NCI-H460 (cell line): Measurements from ENCODE around the gene PDIA3. TPM values are rescaled to one million over a fixed set of nuclear protein-coding genes. Genes with fewer than 3 reads are reported as not detected.
"Not testable (repeated sequence)": the region's sequence is repeated elsewhere in the genome, so short reads cannot be mapped to it uniquely, and the experiment has no call there.

ENCODE experiments used
- DNase-seq: peaks from one replicate; pipeline ENCODE4 v3.0.0-alpha.2; 2016; ENCODE audit warnings: low read depth; ENCODE audit errors: extremely low read depth
- small RNA-seq, 2 experiments: library from RNA; depleted of rRNA; stranded (forward); fragments of <200 nt; gene quantifications; one replicate each; pipeline ENCODE3, GENCODE V24; 2014
- total RNA-seq: library from RNA; depleted of rRNA; stranded (reverse); fragments of >200 nt; shearing (Covaris generic); gene quantifications from 2 replicates; pipeline ENCODE4 v1.2.3, GENCODE V29; 2014; rRNA removed

Gene PDIA3
- total RNA-seq, 1 experiment from 2014 or later = 370 TPM

DNA sequence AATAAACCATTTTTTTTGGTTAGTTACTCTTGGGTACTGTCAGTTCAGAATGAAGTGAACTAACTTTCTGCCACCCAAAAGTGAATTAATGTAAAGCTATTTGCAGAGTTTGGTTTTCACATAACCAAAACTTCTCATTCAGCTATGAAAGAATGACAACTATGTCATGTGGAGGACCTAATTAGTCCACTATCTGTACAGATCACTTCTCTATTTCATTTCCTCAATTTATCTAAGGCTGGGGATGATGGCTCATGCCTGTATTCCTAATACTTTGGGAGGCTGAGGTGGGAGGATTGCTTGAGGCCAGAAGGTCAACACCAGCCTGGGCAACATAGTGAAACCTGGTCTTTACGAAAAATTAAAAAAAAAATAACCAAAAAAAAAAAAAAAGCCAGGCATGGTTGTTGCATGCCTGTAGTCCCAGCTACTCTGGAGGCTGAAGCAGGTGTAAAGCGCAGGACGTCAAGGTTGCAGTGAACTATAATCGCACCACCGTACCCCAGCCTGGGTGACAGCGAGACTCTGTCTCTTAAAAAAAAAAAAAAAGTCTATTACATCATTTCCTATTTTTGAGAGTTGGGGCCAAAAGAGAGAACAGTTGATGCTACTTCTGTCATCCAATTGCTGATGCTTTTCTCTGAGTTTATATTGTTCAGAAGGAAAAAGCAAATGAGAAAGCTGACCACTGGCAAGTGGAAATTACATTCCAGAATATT is 62.9 kb downstream of the PDIA3 start:
- DNase-seq = no peak

DNA sequence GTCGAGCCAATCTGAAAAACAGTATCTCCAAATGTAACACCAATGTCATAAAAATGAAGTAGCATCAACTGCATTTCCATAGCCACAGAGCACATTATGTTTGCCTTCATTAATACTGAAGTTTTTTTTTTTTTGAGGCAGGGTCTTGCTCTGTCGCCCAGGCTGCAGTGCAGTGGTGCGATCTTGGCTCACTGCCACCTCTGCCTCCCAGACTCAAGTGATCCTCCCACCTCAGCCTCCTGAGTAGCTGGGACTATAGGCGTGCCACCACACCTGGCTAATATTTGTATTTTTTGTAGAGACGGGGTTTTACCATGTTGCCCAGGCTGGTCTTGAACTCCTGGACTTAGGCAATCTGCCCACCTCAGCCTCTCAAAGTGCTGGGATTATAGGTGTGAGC is 68.8 kb downstream of the PDIA3 start:
- not testable (repeated sequence) for DNase-seq

DNA sequence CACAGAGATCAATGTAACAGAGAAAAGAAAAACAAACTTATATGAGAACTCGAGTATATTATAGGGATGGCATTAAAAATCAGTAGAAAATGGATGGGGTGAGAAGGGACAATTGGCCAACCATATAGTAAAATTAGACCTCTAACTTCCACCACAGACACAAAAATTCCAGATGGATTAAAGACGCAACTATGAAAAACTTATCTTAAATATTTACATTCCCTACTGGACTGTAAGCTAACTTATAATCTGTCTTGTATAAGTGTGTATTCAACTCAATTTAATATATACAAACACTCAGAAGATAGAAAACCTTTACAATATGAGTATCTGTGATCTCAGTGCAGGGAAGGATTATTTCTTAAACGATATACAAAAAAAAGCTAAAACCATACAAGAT is 75.3 kb downstream of the PDIA3 start:
- no peak for DNase-seq

Small RNA genes within 50 kb of the gene (small RNA-seq; reads per million reads assigned to genes)
- gene MIR1282 = 0 reads per million in 2 experiments
- 0 reads per million in 2 experiments for gene RNU6-353P
- gene RNU6-354P = 0 reads per million in 2 experiments

Other genes with a start within 250 kb of the PDIA3 start
- gene MAP1A, start 228.8 kb upstream of the PDIA3 start, total RNA-seq = 7.7 and 7.8 TPM in 2 replicates
- 10.7 and 12.7 TPM in 2 replicates for gene PPIP5K1, start 156.2 kb upstream of the PDIA3 start, total RNA-seq
- gene CKMT1B, start 152.4 kb upstream of the PDIA3 start, total RNA-seq = 1.5 and 2.4 TPM in 2 replicates
- gene STRC, start 127.6 kb upstream of the PDIA3 start, total RNA-seq = 0.17 and 0.22 TPM in 2 replicates
- gene CATSPER2, start 97.6 kb upstream of the PDIA3 start, total RNA-seq = 1.5 TPM in 2 replicates
- gene CKMT1A, start 52.6 kb upstream of the PDIA3 start, total RNA-seq = 1.2 TPM in 2 replicates
- gene ELL3, start 30.5 kb downstream of the PDIA3 start, total RNA-seq = 3.9 and 4.0 TPM in 2 replicates
- 304 and 355 TPM in 2 replicates for gene SERF2, start 45.9 kb downstream of the PDIA3 start, total RNA-seq
- gene SERINC4, start 53.8 kb downstream of the PDIA3 start, total RNA-seq = 0.12 TPM in 1 of 2 replicates, not detected in the other
- gene HYPK, start 54.2 kb downstream of the PDIA3 start, total RNA-seq = 10.5 and 15.4 TPM in 2 replicates
- 25.8 and 28.6 TPM in 2 replicates for gene MFAP1, start 78.3 kb downstream of the PDIA3 start, total RNA-seq
- 18.9 and 20.8 TPM in 2 replicates for gene WDR76, start 80.6 kb downstream of the PDIA3 start, total RNA-seq